GM21825 (cell line): Measurements from ENCODE around the gene CLIP4.
"Not testable (repeated sequence)": the region's sequence is repeated elsewhere in the genome, so short reads cannot be mapped to it uniquely, and the experiment has no call there.

Experiments used
- ATAC-seq: cut with Tn5 transposase; IDR thresholded peaks from one replicate; pipeline ENCODE4 v1.9.1; 2021; ENCODE audit warnings: mild to moderate bottlenecking, moderate library complexity; ENCODE audit not compliant: unreplicated experiment

CLIP4 gene

DNA sequence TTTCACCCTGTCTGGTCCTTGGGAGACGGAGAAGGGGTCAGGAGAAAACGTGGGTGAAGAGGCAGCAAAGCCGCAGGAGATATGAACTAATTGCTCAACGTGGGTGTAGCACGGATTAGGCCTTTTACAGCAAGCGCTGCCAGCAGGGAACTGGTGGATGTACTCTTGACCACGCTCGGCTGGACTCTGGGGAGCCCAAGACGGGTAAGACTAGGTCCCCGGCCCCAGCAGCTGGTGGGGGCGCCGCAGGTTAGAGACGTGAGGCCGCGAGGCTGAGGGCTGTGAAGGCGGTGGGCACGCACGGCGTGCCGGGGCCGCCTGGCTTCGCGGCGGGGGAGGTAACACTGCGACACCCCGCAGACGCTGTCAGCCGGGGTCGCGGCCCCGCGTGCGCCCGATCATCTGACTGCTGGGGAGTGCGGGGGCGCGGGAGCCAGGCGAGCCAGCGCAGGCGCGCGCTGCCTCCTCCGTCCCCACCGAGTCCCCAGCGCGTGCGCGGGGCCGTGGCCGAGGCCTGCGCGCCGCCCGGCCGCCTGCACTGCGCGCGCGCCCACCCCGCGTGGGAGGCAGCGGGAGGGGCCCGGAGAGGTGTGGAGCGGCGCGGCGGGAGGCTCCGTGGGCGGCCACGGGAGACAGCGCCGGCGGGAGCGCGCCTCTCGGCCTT, at the start of gene CLIP4:
TSS of gene CLIP4 (plus strand) at position 470 of the 664 bp plus-strand sequence. CDS start 5,974 bp downstream, outside the sequence.
- ATAC-seq: peak; percentile 40

DNA sequence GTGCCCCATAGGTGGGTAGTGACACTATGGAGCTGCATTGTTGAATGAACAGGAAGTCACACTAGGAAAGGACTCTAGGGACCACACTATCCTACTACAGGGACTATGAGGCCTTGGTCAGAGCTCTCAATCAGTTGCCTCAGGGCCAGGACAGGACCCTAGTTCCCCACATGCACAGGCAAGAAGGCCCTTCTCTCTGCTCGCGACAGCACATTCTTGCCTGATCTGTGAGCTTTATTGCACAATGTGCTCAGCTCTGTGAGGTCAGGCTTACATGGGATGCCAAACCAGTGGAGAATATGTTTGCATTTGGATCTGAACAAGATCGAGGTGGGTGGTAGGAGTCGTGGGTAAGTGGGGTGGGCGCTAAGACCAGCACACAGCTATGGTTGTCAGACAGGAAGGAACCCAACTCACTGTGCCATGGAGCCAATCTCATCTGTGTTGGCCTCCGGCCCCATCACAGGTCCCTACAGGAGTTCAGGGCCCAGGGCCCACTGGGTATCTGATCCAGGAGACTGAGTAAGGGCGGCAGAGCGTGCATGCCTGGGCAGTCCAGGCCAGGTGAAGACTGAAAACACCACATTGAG, 48.8 kb upstream of the CLIP4 start:
- ATAC-seq: no peak

DNA sequence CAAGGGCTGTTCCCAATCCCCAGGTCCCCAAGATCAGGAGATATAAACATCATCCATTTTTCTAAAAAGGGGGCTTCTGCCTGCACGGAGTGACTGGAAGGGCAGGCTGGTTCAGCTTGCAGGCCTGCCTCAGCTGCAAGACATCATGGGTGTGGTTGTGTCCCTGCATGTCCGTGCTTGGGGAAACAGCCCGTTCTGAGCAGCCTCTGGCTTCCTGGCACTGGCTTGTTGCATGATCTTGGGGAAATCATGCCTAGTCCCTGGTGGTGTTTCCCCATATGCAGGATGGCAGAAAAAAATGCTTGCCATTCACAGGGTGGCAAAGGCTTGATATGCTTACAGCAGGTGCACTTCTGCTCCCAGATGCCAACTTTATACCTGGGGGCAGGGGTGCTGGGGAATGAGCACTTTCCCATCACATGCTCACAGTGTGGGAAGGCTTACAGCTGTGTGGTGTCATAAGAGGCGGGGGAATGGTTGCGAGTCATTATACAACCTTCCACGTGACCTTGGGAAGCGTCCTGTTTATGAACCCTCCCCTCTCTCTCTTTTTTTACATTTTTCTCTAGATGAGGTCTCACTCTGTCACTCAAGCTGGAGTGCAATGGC, 48.1 kb upstream of the CLIP4 start:
- no peak for ATAC-seq

GRCh38 chr2:29068513-29068912, 46.7 kb upstream of the CLIP4 start:
- ATAC-seq: no peak

DNA sequence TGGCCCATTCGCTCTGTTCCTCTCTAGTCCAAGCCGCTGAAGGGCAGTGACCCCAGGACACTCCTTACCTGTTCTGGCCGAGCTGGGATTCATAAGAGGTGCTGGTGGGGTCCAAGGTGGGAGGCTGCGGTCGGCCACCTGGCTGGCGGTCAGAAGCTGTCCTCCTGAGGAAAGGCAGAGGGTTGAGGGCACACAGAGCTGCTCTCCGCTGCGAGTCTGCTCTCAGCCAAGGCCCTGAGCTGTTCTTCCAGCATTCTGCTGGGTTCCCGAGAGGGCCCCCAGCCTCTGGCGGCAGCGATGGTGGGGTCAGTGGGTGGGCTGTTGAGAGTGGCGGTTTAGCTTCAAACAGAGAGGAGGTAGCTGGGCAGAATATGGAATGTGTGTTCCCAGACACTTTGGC, 44.7 kb upstream of the CLIP4 start:
- no peak for ATAC-seq

GRCh38 chr2:29071032-29071975, 43.9 kb upstream of the CLIP4 start:
- ATAC-seq: no peak

DNA sequence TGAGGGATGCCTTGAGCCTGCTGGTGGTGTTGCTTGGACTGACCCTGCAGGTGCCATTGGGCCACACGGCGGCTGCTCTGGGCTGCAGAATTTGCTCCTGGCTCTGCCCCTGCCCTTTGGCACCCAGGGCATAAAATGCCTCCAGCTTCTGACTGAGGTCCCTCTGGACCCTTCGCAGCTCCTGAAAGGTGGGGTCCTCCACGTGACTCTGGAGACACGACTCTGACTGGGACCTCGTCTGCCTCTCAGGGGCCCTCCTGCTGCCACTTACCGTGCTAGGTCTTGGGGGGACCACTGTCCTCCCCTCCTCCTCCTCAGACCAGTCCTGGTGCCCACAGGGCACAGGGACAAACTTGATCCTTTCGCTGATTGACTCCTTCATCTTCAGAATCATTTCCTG, 43.0 kb upstream of the CLIP4 start:
- ATAC-seq: no peak

- ATAC-seq: no peak
Observed at GRCh38 chr2:29072971-29073725, 42.1 kb upstream of the CLIP4 start.

DNA sequence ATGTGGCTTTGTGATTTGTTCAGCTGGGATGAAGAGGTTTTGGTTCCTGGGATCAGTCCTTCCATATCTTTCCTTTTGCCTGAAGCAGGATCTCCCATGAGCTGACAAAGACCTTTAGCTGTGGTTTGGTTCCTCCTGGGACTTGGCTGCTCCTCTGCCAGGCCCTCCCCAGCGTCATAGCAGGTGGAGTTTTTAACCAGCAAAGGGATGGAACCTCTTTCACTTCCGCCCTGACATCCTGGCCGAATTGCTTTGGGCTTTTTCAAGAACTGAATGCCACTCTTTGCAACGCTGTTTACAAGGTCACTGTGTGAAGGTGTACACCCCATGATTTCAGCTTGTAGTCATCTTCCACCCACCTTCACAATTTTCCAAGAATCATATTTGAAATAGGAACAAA, 41.3 kb upstream of the CLIP4 start:
- no peak for ATAC-seq

DNA sequence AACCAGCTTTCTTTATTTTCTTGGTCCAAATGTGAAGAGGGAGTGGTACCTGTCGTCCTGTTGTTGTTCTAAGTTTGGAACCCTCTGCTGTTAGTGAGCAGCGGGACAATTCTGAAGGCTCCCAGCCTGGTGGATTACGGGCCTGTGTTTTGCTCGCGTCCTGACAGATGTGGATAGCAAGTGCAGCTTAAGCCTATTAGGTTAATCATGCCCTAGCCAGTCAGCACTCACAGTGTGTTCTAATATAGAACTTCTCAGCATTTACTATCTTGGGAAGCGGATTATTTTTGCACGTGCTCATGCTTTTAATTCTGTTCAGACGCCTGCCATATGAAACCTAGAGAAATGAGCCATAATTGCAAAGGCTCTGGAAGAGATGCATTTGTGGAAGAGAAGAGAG, 40.8 kb upstream of the CLIP4 start, which contains the start of gene PCARE:
TSS of gene PCARE (minus strand) at position 113 of the 400 bp plus-strand sequence. CDS start 262 bp downstream, outside the sequence.
- ATAC-seq: no peak

DNA sequence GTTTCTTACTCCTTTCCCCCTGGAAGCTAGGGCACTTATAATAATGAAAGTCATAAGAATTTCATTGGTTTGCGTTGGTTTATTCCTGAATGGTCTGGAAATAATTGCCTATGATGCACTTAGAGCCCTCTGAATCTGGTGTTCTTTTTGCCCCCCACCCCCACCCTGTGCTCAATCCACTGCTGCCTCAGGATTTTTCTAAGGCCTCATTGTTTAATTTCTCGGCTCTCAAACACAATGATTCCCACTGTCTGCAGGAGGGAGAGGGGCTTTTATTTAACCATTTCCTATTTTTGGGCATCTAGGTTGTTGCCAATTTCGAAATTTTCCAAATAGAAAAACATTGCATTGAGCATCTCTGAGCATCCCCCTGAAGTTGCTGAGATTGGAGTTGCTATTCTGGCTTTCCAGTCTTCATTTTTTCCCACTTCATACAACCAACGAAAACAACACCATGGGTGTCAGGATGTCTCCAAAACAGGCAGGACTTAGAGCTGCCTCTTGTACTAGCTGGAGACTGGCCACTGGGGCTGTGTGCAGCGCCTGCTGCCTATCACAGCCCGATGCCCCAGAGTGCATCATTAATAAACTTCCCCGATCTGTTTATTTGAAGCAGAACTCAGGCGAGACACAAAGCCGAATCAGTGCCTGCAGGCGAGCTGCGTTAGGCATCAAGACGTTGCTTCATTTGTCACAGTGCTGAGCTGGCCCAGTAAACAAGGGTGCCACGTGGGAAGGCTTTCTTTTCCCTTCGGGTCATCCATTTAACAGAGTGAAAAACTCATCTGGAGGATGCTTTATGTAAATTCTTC, 39.1 kb upstream of the CLIP4 start:
- no peak for ATAC-seq

DNA sequence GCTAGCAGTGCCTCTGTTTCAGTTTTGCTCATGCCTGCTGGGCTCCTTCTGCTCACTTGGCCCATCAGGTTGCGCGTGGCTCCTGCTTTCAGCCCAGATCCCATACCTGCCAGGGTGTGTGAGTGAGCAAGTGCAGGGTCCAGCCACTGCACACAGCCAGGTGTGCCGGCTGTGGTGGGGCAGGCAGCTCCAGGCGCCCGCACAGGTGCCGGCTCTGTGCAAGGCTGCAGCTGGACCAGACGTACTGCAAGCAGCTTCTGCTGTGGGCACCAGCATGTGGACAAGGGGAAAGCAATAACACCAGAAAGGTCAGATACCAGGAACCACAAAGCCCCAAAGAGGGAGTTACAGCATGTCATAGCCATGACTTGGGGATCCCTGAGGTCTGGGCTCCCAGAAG, 35.3 kb upstream of the CLIP4 start:
- ATAC-seq: no peak

- no peak for ATAC-seq
Observed at GRCh38 chr2:29080886-29081743, 34.1 kb upstream of the CLIP4 start.

DNA sequence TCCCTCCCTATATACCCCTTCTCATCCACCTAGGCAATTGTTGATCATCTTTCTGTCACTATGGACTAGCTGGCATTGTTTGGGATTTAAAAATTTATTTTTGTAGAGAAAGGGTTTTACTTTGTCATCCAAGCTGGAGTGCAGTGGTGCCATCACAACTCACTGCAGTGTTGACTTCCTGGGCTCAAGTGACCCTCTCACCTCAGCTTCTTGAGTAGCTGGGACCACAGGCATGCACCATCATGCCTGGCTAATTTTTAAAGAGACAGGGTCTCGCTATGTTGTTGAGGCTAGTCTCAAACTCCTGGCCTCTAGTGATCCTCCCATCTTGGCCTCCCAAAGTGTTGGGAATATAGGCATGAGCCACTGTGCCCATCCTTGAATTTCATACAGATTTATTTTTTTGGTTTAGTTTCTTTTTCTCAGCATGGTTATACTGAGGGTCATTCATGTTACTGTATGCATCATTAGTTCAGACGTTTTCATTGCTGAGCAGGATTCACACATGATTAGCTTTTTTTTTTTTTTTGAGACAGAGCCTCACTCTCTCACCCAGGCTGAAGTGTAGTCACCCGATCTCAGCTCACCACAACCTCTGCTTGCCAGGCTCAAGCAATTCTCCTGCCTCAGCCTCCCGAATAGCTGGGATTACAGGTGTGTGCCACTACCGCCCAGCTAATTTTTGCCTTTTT, 32.3 kb upstream of the CLIP4 start:
- no peak for ATAC-seq

DNA sequence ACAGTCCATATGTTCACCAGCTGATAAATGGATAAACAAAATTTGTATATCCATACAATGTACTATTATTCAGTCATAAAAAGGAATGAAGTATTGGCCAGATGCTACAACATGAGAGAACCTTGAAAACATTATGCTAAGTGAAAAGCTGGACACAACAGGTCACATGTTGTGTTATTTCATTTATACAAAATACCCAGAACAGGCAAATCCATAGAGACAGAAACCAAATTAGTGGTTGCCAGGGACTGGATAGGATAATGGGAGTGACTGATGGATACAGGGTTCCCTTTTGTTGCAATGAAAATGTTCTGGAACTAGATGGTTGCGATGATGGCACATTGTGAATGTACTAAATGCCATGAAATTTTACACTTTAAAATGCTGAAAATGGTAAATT, 30.7 kb upstream of the CLIP4 start:
- no peak for ATAC-seq

DNA sequence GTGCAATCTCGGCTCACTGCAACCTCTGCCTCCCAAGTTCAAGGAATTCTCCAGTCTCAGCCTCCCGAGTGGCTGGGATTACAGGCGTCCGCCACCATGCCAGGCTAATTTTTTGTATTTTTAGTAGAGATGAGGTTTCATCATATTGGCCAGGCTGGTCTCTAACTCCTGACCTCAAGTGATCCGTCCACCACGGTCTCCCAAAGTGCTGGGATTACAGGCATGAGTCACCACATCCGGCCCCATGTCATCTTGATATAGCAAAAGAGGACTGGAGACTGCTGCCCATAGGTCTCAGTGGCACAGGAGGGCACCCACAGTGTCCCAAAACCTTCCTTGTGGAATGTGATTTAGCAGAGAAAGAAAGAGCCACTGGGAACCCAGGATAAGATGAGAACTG, 24.9 kb upstream of the CLIP4 start:
- ATAC-seq: not testable (repeated sequence)

DNA sequence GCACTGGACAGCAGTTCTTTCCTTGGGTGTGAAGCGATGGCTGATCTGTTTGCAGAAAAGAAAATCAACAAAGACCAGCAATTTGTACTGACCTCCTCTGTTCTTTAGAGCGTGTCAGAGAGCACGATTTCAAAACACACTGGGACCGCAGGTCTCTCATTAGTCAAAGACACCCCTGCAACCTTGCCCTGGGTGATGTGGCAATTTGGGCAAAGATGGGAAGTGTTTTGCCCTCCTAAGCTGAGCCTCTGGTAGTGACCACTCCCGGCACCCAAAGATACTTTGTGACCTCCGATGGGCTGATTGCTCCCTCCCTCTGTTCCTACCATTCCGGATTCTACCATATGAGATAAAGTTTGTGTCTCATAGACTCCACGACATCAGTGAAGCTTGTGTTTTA, 18.2 kb upstream of the CLIP4 start:
- no peak for ATAC-seq

GRCh38 chr2:29097569-29097968, 17.6 kb upstream of the CLIP4 start:
- no peak for ATAC-seq
